Activated CD8-positive, alpha-beta memory T cell treated with anti-CD3 and anti-CD28 coated beads, Interleukin-2, amount 50 U/mL, for 24 hours (primary cell): ENCODE measurements around the gene SLC35E4.

Source experiments
- DNase-seq: peaks from one replicate; pipeline ENCODE4 v3.0.0-alpha.2; 2020; ENCODE audit errors: extremely low read depth

SLC35E4 gene

GRCh38 chr22:30691204-30691603 is 55.6 kb downstream of the SLC35E4 start:
- DNase-seq, result no peak

GRCh38 chr22:30694171-30694639 is 58.6 kb downstream of the SLC35E4 start:
- DNase-seq, result no peak

GRCh38 chr22:30694640-30695350 is 59.2 kb downstream of the SLC35E4 start, which contains the start of gene OSBP2:
Gene OSBP2 (plus strand): TSS chr22:30694874. CDS start chr22:30694910, 36 bp downstream.
- DNase-seq, result no peak

- no peak for DNase-seq
Measured at GRCh38 chr22:30695351-30695851, 59.8 kb downstream of the SLC35E4 start.

- no peak for DNase-seq
Measured at GRCh38 chr22:30695871-30696655, 60.5 kb downstream of the SLC35E4 start.
